GM19240 (cell line): Measurements from ENCODE around the gene C19orf25.
A peak's percentile ranks its signal among the peaks of the same experiment; 100 is the strongest.
"Not testable (repeated sequence)": the region's sequence is repeated elsewhere in the genome, so short reads cannot be mapped to it uniquely, and the experiment has no call there.

Experiments used
- DNase-seq: peaks from one replicate; pipeline ENCODE4 v3.0.0; 2011; ENCODE audit warnings: low spot score; ENCODE audit not compliant: insufficient read length

Gene C19orf25

DNA sequence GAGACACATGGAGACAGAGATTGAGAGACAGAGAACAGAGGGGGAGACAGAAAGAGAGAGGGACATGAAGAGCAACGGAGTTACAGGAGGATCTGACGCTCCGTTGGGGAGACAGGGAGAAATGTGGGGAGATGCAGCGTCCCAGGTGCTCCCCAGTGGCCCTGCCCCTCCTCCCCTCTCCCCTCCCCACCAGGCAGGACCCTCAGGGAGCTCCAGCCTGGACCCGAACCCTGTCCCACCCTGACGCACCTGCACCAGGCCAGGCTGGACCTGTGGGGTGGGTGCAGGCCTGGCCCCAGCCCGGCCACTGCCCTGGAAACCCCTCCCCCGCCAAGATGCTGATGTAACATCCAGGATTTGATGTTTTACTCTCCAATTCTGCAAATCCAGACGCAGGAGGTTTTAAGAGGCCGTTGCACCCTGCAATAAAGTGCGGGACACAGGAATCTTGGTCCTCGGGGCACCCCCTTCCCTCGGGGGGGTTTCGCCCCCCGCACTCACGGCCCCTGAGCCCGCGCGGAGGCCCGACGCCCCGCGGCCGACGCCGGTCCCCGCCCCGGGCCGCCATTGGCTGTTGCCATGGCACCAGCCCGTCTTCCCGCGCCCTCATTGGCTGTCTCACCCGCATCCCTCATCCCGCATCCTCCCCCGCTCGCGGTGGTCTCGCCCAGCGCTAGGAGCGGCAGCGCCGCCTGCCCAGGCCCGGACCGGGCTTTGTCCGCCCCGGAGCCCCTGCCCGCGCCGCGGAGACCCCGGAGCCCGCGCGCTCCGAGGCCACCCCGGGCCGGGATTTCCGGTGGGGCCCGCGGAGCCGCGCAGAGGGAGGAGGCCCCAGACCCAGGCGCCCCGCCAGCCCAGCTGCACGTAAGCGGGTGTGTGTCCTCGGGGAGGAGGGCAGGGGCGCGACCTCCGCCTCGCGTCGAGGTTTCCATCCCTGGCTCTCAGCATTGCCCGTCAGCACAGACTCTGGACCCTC, 29.3 kb downstream of the C19orf25 start, which contains the start of gene APC2:
TSS of gene APC2 (plus strand) at position 655 of the 976 bp plus-strand sequence. CDS start 2,881 bp downstream, outside the sequence.
- DNase-seq = no peak

DNA sequence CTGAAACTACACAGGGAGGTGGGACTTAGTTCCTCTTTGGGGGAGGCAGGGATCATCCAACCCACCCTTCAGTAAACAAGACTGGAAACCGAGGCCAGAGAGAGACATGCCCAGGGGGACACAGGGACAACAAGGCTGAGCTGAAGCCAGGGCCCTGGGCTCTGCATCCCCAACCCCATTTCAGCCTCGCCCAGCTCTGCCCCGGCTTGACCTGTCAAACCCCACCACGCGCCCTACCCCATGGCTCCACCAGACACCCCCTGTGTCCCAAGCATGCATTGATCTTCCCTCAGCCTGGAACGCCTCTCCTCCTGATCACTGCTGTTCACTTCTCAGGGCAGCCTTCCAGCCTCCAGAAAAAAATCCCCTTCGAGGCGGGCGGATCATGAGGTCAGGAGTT, 31.1 kb downstream of the C19orf25 start:
- no peak for DNase-seq

DNA sequence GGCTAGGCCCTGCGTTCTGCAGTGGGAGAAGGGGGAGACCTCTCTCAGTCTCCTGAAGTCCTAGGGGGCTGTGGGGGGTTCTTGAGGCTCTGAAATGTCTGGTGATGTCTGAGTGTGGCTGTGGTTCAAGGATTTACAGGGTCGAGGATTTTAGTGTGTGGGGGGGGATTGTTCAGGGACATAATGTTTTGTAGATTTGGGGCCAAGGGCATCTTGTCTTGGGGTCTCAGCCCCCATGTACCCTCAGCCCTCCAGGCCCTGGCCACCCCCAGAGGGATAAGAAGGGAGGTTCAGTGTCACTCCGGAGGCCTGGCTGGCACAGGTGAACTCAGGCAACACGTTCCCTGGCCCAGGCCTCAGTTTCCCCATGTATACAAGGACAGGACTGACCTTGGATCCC, 31.5 kb downstream of the C19orf25 start:
- DNase-seq = no peak

DNA sequence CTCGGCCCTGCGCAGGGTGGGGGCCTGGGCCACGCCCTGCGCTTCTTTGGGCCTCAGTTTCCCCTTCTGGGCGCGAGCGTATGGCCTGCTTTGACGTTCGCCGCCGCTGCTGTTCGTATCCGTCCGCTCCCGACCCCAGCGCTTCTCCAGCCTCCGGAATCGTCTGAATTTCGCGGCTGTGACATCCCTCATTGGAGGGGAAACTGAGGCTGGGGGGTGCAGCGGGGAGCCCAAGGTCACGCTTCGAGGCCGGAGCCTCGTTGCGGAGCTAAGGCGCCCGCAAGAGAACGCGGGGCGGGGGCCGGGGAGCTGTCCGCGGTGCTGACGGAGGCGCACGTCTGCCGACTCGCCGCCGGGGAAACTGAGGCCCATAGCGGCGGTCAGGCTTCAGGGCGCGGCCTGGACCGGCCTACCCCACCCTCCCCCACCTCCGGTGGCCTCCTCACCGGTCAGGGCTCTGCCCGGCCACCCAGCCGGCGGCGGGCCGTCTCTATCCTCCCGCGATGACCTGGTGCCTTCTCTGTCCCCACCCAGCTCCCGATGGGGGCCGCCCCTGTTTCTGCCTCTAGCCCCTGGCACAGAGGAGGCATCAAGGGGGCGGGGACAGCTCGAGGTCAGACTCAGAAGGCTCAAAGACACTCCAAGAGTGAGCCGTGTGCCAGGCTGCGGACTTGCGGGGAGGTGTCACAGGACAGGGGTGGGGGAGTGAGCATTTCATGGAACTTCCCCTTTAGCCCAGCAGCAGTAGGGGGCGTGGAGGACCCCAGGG, 32.1 kb downstream of the C19orf25 start:
- DNase-seq = no peak

DNA sequence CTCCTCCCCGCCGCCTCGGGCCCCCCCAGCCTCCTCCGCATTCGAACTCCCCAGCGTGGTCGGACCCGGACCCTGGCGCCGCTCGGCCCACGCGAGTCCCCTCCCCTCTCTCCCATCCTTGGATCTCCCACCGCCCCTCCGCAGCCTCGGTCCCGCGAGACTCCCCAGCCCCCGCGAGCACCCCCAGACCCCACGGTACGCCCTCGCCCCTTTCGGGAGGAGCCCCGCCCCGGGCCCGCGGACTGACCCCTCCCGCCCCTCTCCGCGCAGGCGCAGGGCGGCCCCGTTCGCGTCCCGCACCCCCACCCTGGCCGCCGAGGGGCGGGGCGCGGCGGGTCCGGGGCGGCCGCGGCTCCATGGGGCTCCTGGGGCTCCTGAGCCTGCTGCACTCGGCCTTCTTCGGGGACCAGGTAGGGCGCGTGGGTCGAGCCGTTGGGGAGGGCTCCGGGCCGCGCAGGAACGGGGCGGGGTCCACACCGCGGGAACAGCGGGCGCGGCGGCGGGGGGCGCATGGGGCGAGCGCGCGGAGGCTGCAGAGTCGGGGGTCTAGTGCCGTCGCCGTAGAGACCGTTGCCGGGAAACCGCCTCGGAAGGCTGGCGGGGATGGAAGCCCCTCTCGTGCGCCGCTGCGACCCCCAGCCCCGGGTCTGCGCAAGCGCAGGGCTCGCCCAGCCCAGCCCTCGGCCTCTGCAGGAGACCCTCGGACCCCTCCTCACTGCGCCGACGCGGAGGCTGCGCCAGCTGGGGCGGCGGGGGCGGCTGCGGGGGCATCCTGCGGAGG, 32.9 kb downstream of the C19orf25 start:
- no peak for DNase-seq

DNA sequence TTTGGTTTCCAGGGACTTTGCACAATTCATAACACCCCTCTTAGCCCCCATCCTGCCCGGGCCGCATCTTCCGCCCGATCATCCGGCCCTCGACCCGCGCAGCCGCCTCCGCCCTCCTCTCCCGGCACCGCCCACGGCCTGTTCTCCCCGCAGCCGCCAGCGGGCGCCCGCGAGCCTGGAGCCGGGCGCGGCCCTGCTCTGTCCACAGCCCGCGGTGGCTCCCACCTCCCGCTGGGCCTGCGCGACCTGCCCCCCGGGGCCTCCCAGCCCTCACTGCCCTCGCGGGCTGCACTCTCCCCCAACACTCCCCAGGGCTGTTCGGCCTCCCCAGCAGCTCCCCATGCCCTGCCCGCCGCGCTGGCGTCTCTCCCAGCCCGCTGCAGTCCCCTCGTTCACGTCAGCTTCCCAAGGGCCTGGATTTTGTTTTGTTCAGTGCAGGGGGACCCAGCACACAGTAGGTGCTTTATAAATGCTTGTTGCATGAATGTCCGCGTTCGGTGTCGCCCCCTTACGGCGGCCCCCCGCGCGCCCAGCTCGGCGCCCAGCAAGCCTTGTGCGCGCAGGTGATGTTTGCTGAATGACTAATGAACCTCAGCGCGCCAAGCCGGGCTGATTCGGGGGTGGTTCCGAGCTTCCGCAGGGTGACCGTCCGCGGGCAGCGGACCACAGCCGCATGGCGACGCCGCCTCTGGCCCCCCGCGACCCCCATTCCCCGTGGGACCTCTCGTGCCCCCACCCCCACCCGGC, 33.7 kb downstream of the C19orf25 start:
- peak; percentile 94 for DNase-seq

DNA sequence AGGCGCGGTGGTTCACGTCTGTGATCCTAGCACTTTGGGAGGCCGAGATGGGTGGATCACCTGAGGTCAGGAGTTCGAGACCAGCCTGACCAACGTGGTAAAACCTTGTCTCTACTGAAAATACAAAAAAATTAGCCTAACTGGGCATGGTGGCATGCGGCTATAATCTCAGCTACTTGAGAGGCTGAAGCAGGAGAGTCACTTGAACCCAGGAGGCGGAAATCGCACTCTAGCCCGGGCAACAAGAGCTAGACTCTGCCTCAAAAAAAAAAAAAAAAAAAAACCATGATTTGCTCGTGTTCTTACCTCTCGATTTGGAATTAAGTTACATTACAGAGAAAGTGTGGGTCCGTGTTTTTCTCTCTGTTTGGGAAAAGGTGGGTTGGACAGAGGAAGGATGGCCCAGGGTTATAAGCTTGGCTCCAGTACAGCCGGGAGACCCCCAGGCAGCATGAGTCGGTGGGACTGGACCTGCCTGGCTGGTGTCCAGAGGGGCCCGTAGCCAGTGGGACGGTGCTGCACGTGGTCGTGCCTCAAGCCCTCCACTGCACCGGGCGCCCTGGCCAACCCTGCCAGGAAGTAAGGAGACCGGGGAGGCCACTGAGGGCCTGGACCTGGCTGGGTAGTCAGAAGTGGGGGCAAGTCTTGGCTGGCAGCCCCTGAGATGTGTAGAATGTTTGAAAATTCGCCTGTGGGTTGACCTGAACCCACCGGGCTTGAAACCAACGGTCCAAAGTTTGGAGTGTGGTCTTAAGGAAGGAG, 37.2 kb downstream of the C19orf25 start:
- no peak for DNase-seq

DNA sequence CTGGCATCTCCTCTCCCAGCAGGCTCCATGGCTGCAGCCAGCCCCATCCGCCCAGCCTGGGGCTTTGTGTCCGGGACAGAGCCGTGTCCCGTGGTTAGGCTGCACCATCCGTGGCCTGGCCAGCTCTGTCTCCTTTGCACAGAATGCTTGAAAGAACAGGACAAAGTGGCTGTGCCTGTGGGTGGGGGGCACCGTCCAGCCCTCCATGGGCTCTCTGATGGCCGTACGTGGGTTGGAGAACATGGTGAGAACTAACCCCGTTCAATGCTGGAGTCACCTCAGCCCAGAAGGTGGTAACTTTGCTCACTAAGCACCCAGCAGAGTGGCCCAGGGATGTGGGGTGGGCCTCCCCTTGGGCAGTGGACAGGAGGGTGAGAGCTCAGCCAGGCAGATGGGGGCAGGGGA, 38.0 kb downstream of the C19orf25 start:
- no peak for DNase-seq

DNA sequence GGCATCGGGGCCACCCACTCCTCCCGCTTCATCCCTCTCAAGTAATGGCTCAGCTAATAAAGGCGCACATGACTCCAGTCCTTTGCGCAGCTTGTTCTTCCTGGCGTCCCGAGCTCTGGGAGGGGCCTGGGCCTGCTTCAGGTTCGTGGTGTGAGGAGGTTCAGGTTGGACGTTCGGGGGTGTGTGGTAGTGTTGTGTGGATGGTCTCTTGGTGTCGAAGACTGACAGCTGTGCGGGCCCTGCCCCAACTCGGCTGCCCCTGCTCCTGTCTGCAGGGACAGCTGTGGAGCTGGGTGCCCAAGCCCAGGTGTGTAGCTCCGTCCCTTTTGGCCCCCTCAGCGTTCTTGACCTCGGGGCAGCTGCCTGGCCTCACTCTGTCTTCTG, 38.6 kb downstream of the C19orf25 start:
- DNase-seq = no peak

DNA sequence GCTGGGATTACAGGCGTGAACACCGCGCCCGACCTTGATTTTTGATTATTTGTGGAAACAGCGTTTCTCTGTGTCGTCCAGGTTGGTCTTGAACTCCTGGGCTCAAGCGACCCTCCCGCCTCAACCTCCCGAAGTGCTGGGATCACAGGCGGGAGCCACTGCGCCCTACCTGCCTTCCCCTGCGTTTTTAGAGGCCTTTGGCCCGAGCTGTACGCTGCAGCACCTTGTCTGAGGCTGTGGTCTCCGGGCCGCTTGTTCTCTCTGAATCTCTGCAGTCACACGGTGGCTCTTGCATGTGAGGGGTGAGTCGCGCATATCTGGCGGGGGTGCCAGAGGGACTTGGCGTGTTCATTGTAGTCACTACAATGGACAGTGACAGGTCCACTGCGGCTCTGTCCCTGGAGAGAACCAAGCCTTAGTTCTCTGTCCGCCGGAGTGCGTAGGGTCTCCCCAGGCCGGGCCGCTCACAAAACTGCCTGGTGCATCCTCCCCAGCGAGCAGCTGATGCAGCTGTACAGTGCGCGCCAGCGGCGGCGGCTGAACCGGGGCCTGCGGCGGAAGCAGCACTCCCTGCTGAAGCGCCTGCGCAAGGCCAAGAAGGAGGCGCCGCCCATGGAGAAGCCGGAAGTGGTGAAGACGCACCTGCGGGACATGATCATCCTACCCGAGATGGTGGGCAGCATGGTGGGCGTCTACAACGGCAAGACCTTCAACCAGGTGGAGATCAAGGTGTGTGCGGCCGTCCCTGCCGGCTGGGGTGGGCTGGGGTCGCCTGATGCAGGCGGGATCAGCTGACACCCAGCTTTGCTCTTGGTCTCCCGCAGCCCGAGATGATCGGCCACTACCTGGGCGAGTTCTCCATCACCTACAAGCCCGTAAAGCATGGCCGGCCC, 39.2 kb downstream of the C19orf25 start:
- not testable (repeated sequence) for DNase-seq

DNA sequence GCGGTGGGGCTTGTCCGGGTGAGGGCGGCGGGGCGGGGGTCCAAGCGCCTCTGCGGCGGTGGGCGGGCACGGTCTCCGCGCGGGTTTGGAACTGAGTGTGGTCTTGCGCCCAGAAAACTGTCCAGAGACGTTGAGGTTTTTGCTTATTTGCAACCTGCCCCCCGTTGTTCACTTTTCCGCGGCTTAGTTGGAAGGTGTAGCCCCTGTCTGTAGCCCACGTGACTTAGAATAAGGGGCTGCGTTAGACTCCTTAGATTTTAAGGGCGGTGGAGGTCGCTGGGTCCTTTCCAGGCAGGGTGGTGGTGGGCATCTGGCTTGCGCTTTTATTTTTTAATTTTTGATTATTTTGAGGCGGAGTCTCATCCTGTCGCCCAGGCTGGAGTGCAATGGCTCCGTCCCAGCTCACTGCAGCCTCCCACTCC, 40.1 kb downstream of the C19orf25 start:
- DNase-seq = no peak

DNA sequence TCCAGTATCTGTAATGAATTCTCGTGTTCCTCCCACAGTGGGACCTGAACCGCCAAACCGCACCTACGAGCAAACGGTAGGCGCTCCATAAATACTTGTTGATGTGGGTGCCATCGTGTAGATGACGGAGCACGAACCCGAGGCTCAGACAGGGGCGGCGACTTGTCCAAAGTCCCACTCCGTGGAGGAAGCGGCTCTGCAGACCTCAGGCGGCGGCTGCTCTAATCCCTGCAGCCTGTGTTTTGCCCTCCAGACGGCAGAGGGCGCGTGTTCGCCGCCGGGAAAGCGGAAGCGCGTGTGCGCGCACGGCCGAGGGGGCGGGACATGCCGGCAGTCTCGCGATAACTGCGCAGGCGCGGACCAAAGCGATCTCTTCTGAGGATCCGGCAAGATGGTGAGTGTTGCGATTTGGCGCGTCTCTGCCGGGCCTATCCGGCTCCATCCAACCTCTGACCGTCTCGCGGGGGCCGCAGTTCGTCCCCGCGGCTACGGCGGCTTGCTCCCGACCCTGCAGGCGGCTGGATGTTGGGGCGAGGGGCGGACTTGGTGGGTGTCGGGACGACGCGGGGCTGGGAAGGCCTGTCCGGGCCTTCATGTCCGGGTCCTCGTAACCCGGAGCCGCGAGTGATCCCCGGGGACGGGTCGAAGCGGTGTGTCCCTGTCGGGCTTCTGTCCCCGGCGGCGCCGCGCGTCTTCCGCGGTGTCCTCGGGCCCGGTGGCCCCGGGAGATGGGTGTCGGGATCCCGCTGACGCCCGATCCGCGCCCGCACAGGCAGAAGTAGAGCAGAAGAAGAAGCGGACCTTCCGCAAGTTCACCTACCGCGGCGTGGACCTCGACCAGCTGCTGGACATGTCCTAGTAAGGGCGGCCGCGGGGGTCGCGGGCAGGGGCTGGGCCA, 40.7 kb downstream of the C19orf25 start, which contains the start of gene RPS15:
TSS of gene RPS15 (plus strand) at position 362 of the 898 bp plus-strand sequence. CDS start at position 392, 30 bp downstream.
- peak; percentile 98 for DNase-seq

DNA sequence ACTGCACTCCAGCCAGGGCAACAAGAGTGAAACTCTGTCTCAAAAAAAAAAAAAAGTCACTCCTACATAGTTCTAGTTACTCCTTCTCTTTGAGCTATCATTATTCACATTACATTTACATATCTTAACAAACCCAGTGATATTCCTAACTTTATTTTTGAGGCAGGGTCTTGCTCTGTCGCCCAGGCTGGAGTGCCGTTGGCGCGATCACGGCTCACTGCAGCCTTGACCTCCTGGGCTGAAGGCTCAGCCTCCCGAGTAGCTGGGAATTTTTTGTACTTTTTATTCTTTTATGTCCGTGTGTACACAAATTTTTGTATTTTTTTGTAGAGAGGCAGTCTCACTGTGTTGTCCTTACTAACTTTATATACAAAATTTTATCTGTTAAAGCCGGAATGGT, 41.4 kb downstream of the C19orf25 start:
- no peak for DNase-seq

DNA sequence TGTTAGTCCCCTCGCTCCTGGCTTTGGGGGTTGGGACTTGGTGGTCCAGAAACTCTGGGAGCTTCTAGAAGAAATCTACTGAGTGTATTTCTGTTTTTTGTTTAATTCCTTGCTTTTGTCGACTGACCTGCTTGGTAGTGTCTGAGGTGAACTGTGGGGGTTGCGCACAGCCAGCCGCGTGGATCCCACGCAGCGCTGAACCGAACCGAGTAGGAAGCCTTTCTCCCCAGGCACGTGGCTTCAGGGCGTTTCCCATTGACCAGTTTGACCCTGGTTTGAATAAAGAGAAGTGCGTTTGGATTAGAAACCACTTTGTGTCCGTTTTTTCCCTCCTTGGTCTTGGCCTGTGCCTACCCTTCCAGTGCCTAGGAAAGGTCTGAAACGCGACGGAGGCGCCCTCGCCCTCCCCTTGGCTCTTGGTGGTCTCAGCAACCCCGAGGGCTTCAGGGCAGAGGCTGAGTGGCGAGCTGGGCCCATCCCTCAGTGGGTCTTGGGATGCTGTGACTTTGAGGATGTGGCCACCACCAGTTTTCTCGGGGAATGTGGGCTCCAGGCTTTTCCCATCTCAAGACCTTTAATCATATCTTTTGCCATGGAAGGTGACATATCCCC, 43.5 kb downstream of the C19orf25 start:
- no peak for DNase-seq

DNA sequence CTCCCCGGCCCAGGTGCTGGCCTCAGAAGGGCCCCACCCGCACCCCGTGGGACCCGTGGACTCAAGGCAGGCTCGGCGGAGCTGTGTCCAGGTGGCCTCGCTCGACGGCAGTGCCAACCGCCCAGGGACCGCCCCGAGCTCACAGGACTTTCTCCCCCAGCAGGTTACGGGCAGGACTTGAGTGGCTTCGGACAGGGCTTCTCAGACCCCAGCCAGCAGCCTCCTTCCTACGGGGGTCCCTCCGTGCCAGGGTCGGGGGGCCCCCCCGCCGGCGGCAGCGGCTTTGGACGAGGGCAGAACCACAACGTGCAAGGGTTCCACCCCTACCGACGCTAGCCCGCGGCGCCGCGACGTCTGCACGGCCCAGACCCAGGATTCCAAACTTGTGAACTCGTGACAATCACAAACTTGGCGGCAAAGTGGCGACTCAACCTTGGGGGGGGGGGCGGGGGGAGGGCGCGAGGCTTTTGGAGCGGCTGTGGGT, 44.4 kb downstream of the C19orf25 start:
- no peak for DNase-seq

DNA sequence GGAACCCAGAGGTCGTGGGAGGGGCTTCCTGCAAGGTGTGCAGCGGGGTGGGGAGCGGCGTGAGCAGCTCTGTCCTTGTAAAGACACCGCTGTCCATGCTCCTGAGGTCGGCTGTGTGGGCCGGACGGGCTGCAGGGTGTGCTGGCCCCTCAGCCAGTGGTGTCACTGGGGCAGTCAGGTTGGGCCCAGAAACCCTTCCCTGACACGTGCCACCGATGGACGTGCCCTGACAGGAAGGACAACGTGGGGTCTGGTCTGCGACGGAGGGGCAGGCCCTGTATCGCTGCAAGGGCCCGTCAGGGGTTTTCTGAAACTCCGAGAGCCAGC, 45.0 kb downstream of the C19orf25 start:
- no peak for DNase-seq
